ENCODE data around the gene CPPED1. TPM values are rescaled to one million over a fixed set of nuclear protein-coding genes. Genes with fewer than 3 reads are reported as not detected.

The CPPED1 gene
- total RNA-seq, 1 experiment from 2014 or later = 34.9 TPM

- H3K4me1 ChIP-seq = no peaks in the 10 kb centered on the region
- CTCF ChIA-PET = no interaction called here
- H3K4me3 ChIP-seq (ENCODE audit: low read depth, low read length) = no peak overlapping the region
- BruUV-seq (replicated peaks) = no TSS peak
- Mint-ChIP-seq H3K4me1 (ENCODE audit: low read depth, unreplicated experiment) (no peaks in the 10 kb centered on the region), H3K27me3 (ENCODE audit: insufficient read depth, unreplicated experiment) (no peaks in the 10 kb centered on the region), H3K36me3 (ENCODE audit: insufficient read depth, unreplicated experiment) (peaks cover 11% of the 10 kb centered on the region), H3K4me3 (ENCODE audit: unreplicated experiment) (no peak overlapping the region), H3K27ac (ENCODE audit: unreplicated experiment) (no peak overlapping the region), H3K9me3 (ENCODE audit: unreplicated experiment) (peaks cover 15% of the 10 kb centered on the region)
- POLR2A ChIA-PET = no interaction called here
- intact Hi-C loops (cut with micrococcal nuclease; ENCODE audit: unreplicated experiment) = no loop called here
- H3K9me3 ChIP-seq = no peaks in the 10 kb centered on the region
- H3K36me3 ChIP-seq (ENCODE audit: control insufficient read depth, insufficient read depth, low read length) = no peaks in the 10 kb centered on the region
- H3K27me3 ChIP-seq (replicated peaks; ENCODE audit: control insufficient read depth, insufficient read depth, low read length) = no peaks in the 10 kb centered on the region
- DNase-seq = no peak
- no peak for TF ChIP-seq CTCF (IDR thresholded peaks at IDR 0.05; ENCODE audit: insufficient read depth in 1 of 2, low read depth in 1 of 2, low read length in 1 of 2, severe bottlenecking in 1 of 2, unreplicated experiment in 1 of 2)
These were observed 58.8 kb downstream of the CPPED1 start for GRCh38 chr16:12744860-12745259.

- no peak overlapping the region for H3K4me3 ChIP-seq (ENCODE audit: low read depth, low read length)
- CTCF ChIA-PET = no interaction called here
- Mint-ChIP-seq H3K27ac (ENCODE audit: unreplicated experiment) (no peak overlapping the region), H3K4me1 (ENCODE audit: low read depth, unreplicated experiment) (no peaks in the 10 kb centered on the region), H3K4me3 (ENCODE audit: unreplicated experiment) (no peak overlapping the region), H3K36me3 (ENCODE audit: insufficient read depth, unreplicated experiment) (peaks cover 6% of the 10 kb centered on the region), H3K9me3 (ENCODE audit: unreplicated experiment) (peaks cover 15% of the 10 kb centered on the region), H3K27me3 (ENCODE audit: insufficient read depth, unreplicated experiment) (no peaks in the 10 kb centered on the region)
- no TSS peak for BruUV-seq (replicated peaks)
- H3K4me1 ChIP-seq = no peaks in the 10 kb centered on the region
- no peaks in the 10 kb centered on the region for H3K27me3 ChIP-seq (replicated peaks; ENCODE audit: control insufficient read depth, insufficient read depth, low read length)
- no peaks in the 10 kb centered on the region for H3K9me3 ChIP-seq
- intact Hi-C loops (cut with micrococcal nuclease; ENCODE audit: unreplicated experiment) = no loop called here
- no peak for TF ChIP-seq CTCF (IDR thresholded peaks at IDR 0.05; ENCODE audit: insufficient read depth in 1 of 2, low read depth in 1 of 2, low read length in 1 of 2, severe bottlenecking in 1 of 2, unreplicated experiment in 1 of 2)
- POLR2A ChIA-PET = no interaction called here
- DNase-seq = no peak
- no peaks in the 10 kb centered on the region for H3K36me3 ChIP-seq (ENCODE audit: control insufficient read depth, insufficient read depth, low read length)
These were observed 60.9 kb downstream of the CPPED1 start for GRCh38 chr16:12742741-12743140.

- H3K4me3 Mint-ChIP-seq (ENCODE audit: unreplicated experiment) = no peak overlapping the region
- DNase-seq = no peak
- H3K4me1 Mint-ChIP-seq (ENCODE audit: low read depth, unreplicated experiment) = no peaks in the 10 kb centered on the region
- no peaks in the 10 kb centered on the region for H3K9me3 ChIP-seq
- CTCF ChIA-PET = no interaction called here
- TF ChIP-seq CTCF (IDR thresholded peaks at IDR 0.05; ENCODE audit: insufficient read depth in 1 of 2, low read depth in 1 of 2, low read length in 1 of 2, severe bottlenecking in 1 of 2, unreplicated experiment in 1 of 2) = no peak
- intact Hi-C loops (cut with micrococcal nuclease; ENCODE audit: unreplicated experiment) = no loop called here
- no peaks in the 10 kb centered on the region for H3K36me3 ChIP-seq (ENCODE audit: control insufficient read depth, insufficient read depth, low read length)
- H3K4me3 ChIP-seq (ENCODE audit: low read depth, low read length) = no peak overlapping the region
- H3K4me1 ChIP-seq = no peaks in the 10 kb centered on the region
- H3K27me3 Mint-ChIP-seq (ENCODE audit: insufficient read depth, unreplicated experiment) = no peaks in the 10 kb centered on the region
- no TSS peak for BruUV-seq (replicated peaks)
- POLR2A ChIA-PET = no interaction called here
- no peaks in the 10 kb centered on the region for H3K27me3 ChIP-seq (replicated peaks; ENCODE audit: control insufficient read depth, insufficient read depth, low read length)
- peaks cover 12% of the 10 kb centered on the region for H3K36me3 Mint-ChIP-seq (ENCODE audit: insufficient read depth, unreplicated experiment)
- H3K9me3 Mint-ChIP-seq (ENCODE audit: unreplicated experiment) = peaks cover 15% of the 10 kb centered on the region
- H3K27ac Mint-ChIP-seq (ENCODE audit: unreplicated experiment) = no peak overlapping the region
These were observed 62.6 kb downstream of the CPPED1 start for GRCh38 chr16:12740986-12741610.
